SK-N-SH (cell line): ENCODE results near the gene TXNRD2. TPM values are rescaled to one million over a fixed set of nuclear protein-coding genes. Genes with fewer than 3 reads are reported as not detected.

Experiments
- CTCF ChIA-PET: fragments of 300-600, 350-600 bp; formaldehyde crosslinking; extraction: SDS; loops from one replicate; lab custom pipeline; 2021; lab: Yijun Ruan, JAX
- POLR2A ChIA-PET: fragments of 350-600 bp; sonication (Branson Sonifier 250); formaldehyde crosslinking; extraction: SDS; loops from one replicate; lab custom pipeline; 2020; ENCODE audit warnings: antibody characterized with exemption, inconsistent platforms; lab: Yijun Ruan, JAX
- DNase-seq: peaks from one replicate; pipeline ENCODE4 v3.0.0; 2012
- H2AFZ ChIP-seq: fragments of 200-600 bp; sonication (generic); 2 replicates; pipeline ENCODE4 v1.8.1; 2016; ENCODE audit warnings: antibody characterized with exemption, mild to moderate bottlenecking, low read depth
- H3F3A ChIP-seq: fragments of 200-600 bp; sonication (generic); replicated peaks from 2 replicates; pipeline ENCODE3; 2016; ENCODE audit warnings: antibody characterized with exemption, mild to moderate bottlenecking; ENCODE audit not compliant: insufficient read depth
- H3K27ac ChIP-seq, 2 experiments: fragments of 200-500 bp in 1 of 2; fragments of 200-600 bp in 1 of 2; sonication (Bioruptor generic) in 1 of 2; sonication (generic), shearing (Covaris generic) in 1 of 2; 2 replicates each; pipeline versions ENCODE4 v1.5.1 to v1.6.1; 2014 to 2016; ENCODE audit warnings: low read depth in 2 of 2, inconsistent platforms in 1 of 2, low read length in 1 of 2, mild to moderate bottlenecking in 1 of 2, mixed read lengths in 1 of 2
- H3K27me3 ChIP-seq: fragments of 200-600 bp; sonication (generic), shearing (Covaris generic); 2 replicates; pipeline ENCODE4 v1.6.1; 2016; ENCODE audit warnings: mixed run types; ENCODE audit not compliant: insufficient read depth
- H3K36me3 ChIP-seq, 2 experiments: fragments of 200-500 bp in 1 of 2; fragments of 200-600 bp in 1 of 2; sonication (Bioruptor generic) in 1 of 2; sonication (generic) in 1 of 2; replicated peaks in 1 of 2; 2 replicates each; pipeline versions ENCODE3 to v1.5.1; 2014 to 2016; ENCODE audit warnings: low read length in 1 of 2, mild to moderate bottlenecking in 1 of 2; ENCODE audit not compliant: insufficient read depth in 2 of 2, control insufficient read depth in 1 of 2
- H3K4me1 ChIP-seq, 2 experiments: fragments of 200-500 bp in 1 of 2; fragments of 200-600 bp in 1 of 2; sonication (Bioruptor generic) in 1 of 2; sonication (generic), shearing (Covaris generic) in 1 of 2; 2 replicates each; pipeline versions ENCODE4 v1.5.1 to v1.6.1; 2014 to 2016; ENCODE audit warnings: low read depth in 1 of 2, low read length in 1 of 2, mixed run types in 1 of 2; ENCODE audit not compliant: insufficient read depth in 2 of 2, control insufficient read depth in 1 of 2
- H3K4me2 ChIP-seq: fragments of 200-600 bp; sonication (generic), shearing (Covaris generic); 2 replicates; pipeline ENCODE4 v1.6.1; 2017; ENCODE audit warnings: mixed run types
- H3K4me3 ChIP-seq, 2 experiments: fragments of 200-500 bp in 1 of 2; fragments of 200-600 bp in 1 of 2; sonication (Bioruptor generic) in 1 of 2; sonication (generic), shearing (Covaris generic) in 1 of 2; 2 replicates each; pipeline versions ENCODE4 v1.5.1 to v1.8.1; 2014 to 2016; ENCODE audit warnings: low read depth in 2 of 2, inconsistent platforms in 1 of 2, low read length in 1 of 2, mild to moderate bottlenecking in 1 of 2, mixed read lengths in 1 of 2, moderate library complexity in 1 of 2
- H3K79me2 ChIP-seq: fragments of 200-600 bp; sonication (generic); 2 replicates; pipeline ENCODE4 v1.8.1; 2017; ENCODE audit warnings: mild to moderate bottlenecking; ENCODE audit not compliant: insufficient read depth
- H3K9ac ChIP-seq: fragments of 200-600 bp; sonication (generic); 2 replicates; pipeline ENCODE4 v1.6.1; 2017; ENCODE audit warnings: mixed run types
- H3K9me2 ChIP-seq: fragments of 200-600 bp; sonication (generic); 2 replicates; pipeline ENCODE4 v1.6.1; 2017; ENCODE audit warnings: mixed run types
- H3K9me3 ChIP-seq: fragments of 200-600 bp; sonication (generic); 2 replicates; pipeline ENCODE4 v1.6.1; 2017; ENCODE audit warnings: mixed run types, mild to moderate bottlenecking, moderate library complexity
- H4K20me1 ChIP-seq: fragments of 200-600 bp; sonication (generic); 2 replicates; pipeline ENCODE4 v1.6.1; 2017; ENCODE audit warnings: mild to moderate bottlenecking, mixed run types; ENCODE audit not compliant: insufficient read depth
- ELF1 ChIP-seq: IDR thresholded peaks from 2 replicates; pipeline ENCODE4 v1.4.0; 2012
- EZH2phosphoT487 ChIP-seq: fragments of 200-600 bp; sonication (generic); IDR thresholded peaks from 2 replicates; pipeline ENCODE4 v1.6.1; 2017; ENCODE audit warnings: low read depth, mixed run types, mild to moderate bottlenecking, antibody characterized with exemption, moderate library complexity, borderline replicate concordance
- FOXJ3 ChIP-seq: sonication (generic); formaldehyde crosslinking; IDR thresholded peaks from 2 replicates; pipeline ENCODE4 v1.5.1; 2020; ENCODE audit warnings: mild to moderate bottlenecking, missing genetic modification reagents
- GABPA ChIP-seq: IDR thresholded peaks from 2 replicates; pipeline ENCODE4 v1.4.0; 2012; ENCODE audit warnings: low read depth, mild to moderate bottlenecking
- JUND ChIP-seq: IDR thresholded peaks from 2 replicates; pipeline ENCODE4 v1.4.0; 2012
- POLR2AphosphoS5 ChIP-seq: IDR thresholded peaks from 2 replicates; pipeline ENCODE4 v1.6.1; 2012; ENCODE audit warnings: low read depth, low read length
- RAD21 ChIP-seq: IDR thresholded peaks from 2 replicates; pipeline ENCODE4 v1.6.1; 2012; ENCODE audit warnings: mild to moderate bottlenecking, low read length
- RFX5 ChIP-seq: IDR thresholded peaks from 2 replicates; pipeline ENCODE4 v1.6.1; 2012; ENCODE audit warnings: mild to moderate bottlenecking, improper control_type of control experiment, low read length
- SMC3 ChIP-seq: IDR thresholded peaks from 2 replicates; pipeline ENCODE4 v1.6.1; 2012; ENCODE audit warnings: low read depth, low read length, improper control_type of control experiment
- TAF1 ChIP-seq: IDR thresholded peaks from 2 replicates; pipeline ENCODE4 v1.6.1; 2012; ENCODE audit warnings: low read depth, mild to moderate bottlenecking, low read length, moderate library complexity, borderline replicate concordance
- TEAD4 ChIP-seq: IDR thresholded peaks from 2 replicates; pipeline ENCODE4 v1.4.0; 2012; ENCODE audit warnings: mild to moderate bottlenecking, borderline replicate concordance; ENCODE audit not compliant: insufficient read depth
- WGBS: methylation state at CpG from one replicate; pipeline ENCODE4 v1.1.6; 2017; ENCODE audit warnings: low lambda C conversion rate; 5-methylcytosine and 5-hydroxymethylcytosine counted together
- polyA plus RNA-seq, 3 experiments: library from polyadenylated mRNA; depleted of rRNA; stranded (reverse); fragments of >200 nt; gene quantifications; 2 replicates each; pipeline ENCODE4 v1.2.3, GENCODE V29; 2012
- TF ChIP-seq, protein P1 (sequence below): fragments of 150-350 bp; IDR thresholded peaks from 2 replicates; pipeline ENCODE4 v1.6.1; 2016; ENCODE audit warnings: mild to moderate bottlenecking, low read depth, low read length
- TF ChIP-seq, protein P2 (sequence below): IDR thresholded peaks from 2 replicates; pipeline ENCODE4; 2012
- TF ChIP-seq, protein P3 (sequence below): IDR thresholded peaks from 2 replicates; pipeline ENCODE4 v1.6.1; 2012; ENCODE audit warnings: mild to moderate bottlenecking, low read depth, low read length, moderate library complexity

Gene TXNRD2
- polyA plus RNA-seq, 1 of the 3 experiments (the other 2 are of a cell fraction), result 34.7 TPM

DNA sequence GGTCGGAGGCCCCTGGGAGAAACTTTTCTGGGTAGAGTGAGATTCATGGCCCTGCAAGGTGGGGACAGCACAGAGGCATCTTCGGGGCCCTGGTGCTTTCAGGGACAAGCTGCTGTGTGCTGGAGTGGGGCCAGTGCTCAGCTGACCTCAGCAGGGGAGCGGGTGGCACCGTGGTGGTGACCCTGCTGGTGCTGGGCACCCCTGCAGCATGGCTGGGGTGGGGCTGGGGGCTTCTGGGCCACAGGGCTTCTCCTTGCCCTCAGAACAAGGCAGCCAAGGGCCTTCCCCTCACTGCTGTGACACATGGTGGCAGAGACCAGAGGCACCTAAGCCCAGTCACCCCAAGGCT, 62.0 kb downstream of the TXNRD2 start:
- H3K9me2 ChIP-seq, result no peaks in the 10 kb centered on the region
- peaks cover 26% of the 10 kb centered on the region; the same call in 1 of the 2 replicates for H3K79me2 ChIP-seq
- peaks cover 18% of the 10 kb centered on the region for H3F3A ChIP-seq
- no peak overlapping the region for H3K4me3 ChIP-seq
- H3K4me1 ChIP-seq, result peaks cover 41 to 43% of the 10 kb centered on the region in 2 experiments; a peak in 3 of 4 replicates
- H3K4me2 ChIP-seq, result peak overlapping the region; percentile 52; the same call in 1 of the 2 replicates
- CTCF ChIA-PET, result interaction anchor here (1.0 to 6.1 kb wide), 4 partner anchors 13 to 148 kb away, joined by 4 to 64 read pairs (median 6); no protein-coding TSS in a partner anchor
- no peak overlapping the region for H2AFZ ChIP-seq
- peak overlapping the region in 1 of 2 experiments; percentile 73; a peak in 1 of 4 replicates for H3K27ac ChIP-seq
- TF ChIP-seq SMC3 (no peak), GABPA (no peak), TEAD4 (no peak), FOXJ3 (no peak), POLR2AphosphoS5 (no peak)
- TF ChIP-seq, protein P1, sequence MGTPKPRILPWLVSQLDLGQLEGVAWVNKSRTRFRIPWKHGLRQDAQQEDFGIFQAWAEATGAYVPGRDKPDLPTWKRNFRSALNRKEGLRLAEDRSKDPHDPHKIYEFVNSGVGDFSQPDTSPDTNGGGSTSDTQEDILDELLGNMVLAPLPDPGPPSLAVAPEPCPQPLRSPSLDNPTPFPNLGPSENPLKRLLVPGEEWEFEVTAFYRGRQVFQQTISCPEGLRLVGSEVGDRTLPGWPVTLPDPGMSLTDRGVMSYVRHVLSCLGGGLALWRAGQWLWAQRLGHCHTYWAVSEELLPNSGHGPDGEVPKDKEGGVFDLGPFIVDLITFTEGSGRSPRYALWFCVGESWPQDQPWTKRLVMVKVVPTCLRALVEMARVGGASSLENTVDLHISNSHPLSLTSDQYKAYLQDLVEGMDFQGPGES, result no peak
- H3K9ac ChIP-seq, result peak overlapping the region; percentile 51; the same call in 1 of the 2 replicates
- no peaks in the 10 kb centered on the region for H3K27me3 ChIP-seq
- POLR2A ChIA-PET, result no interaction called here
- H4K20me1 ChIP-seq, result no peaks in the 10 kb centered on the region
- no peaks in the 10 kb centered on the region for H3K36me3 ChIP-seq
- peak; percentile 30 for DNase-seq
- no peaks in the 10 kb centered on the region for H3K9me3 ChIP-seq
- WGBS, result 73% methylated on average over 2 of the region's 4 CpGs

DNA sequence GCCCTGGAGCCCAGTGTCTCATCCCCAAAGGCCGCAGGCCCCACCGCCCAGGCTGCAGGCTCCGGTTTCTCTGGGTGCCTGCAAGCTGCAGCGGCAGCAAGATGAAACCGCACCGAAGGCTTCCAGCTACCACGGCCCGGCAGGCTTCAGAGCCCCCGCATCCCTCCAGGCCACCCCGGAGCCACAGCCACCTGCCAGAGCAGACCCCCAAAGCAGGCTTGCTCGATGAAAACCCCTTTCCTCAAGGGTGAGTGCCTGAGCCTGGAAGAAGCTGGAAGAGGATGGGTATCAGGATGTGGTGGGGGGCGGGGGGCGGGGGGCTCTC, 62.4 kb downstream of the TXNRD2 start:
- 91% methylated on average over 11 of the region's 13 CpGs for WGBS
- no peak overlapping the region for H2AFZ ChIP-seq
- H3K9ac ChIP-seq, result no peak overlapping the region
- H3K4me1 ChIP-seq, result peaks cover 39 to 41% of the 10 kb centered on the region in 2 experiments; a peak in 3 of 4 replicates
- no peaks in the 10 kb centered on the region for H3K9me2 ChIP-seq
- TF ChIP-seq, protein P2, sequence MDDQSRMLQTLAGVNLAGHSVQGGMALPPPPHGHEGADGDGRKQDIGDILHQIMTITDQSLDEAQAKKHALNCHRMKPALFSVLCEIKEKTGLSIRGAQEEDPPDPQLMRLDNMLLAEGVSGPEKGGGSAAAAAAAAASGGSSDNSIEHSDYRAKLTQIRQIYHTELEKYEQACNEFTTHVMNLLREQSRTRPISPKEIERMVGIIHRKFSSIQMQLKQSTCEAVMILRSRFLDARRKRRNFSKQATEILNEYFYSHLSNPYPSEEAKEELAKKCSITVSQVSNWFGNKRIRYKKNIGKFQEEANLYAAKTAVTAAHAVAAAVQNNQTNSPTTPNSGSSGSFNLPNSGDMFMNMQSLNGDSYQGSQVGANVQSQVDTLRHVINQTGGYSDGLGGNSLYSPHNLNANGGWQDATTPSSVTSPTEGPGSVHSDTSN, result no peak
- TF ChIP-seq, protein P3, sequence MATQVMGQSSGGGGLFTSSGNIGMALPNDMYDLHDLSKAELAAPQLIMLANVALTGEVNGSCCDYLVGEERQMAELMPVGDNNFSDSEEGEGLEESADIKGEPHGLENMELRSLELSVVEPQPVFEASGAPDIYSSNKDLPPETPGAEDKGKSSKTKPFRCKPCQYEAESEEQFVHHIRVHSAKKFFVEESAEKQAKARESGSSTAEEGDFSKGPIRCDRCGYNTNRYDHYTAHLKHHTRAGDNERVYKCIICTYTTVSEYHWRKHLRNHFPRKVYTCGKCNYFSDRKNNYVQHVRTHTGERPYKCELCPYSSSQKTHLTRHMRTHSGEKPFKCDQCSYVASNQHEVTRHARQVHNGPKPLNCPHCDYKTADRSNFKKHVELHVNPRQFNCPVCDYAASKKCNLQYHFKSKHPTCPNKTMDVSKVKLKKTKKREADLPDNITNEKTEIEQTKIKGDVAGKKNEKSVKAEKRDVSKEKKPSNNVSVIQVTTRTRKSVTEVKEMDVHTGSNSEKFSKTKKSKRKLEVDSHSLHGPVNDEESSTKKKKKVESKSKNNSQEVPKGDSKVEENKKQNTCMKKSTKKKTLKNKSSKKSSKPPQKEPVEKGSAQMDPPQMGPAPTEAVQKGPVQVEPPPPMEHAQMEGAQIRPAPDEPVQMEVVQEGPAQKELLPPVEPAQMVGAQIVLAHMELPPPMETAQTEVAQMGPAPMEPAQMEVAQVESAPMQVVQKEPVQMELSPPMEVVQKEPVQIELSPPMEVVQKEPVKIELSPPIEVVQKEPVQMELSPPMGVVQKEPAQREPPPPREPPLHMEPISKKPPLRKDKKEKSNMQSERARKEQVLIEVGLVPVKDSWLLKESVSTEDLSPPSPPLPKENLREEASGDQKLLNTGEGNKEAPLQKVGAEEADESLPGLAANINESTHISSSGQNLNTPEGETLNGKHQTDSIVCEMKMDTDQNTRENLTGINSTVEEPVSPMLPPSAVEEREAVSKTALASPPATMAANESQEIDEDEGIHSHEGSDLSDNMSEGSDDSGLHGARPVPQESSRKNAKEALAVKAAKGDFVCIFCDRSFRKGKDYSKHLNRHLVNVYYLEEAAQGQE, result no peak
- TF ChIP-seq ELF1 (no peak), EZH2phosphoT487 (no peak), GABPA (no peak), RFX5 (no peak), RAD21 (no peak), POLR2AphosphoS5 (no peak), SMC3 (no peak), TAF1 (no peak), JUND (no peak)
- ChIA-PET CTCF (interaction anchor here (1.0 to 6.1 kb wide), 5 partner anchors 13 to 148 kb away, joined by 4 to 64 read pairs (median 5); no protein-coding TSS in a partner anchor), POLR2A (no interaction called here)
- DNase-seq, result peak; percentile 40
- no peak overlapping the region for H3K4me3 ChIP-seq
- no peaks in the 10 kb centered on the region for H3K36me3 ChIP-seq
- H3K79me2 ChIP-seq, result peaks cover 26% of the 10 kb centered on the region; the same call in 1 of the 2 replicates
- H4K20me1 ChIP-seq, result no peaks in the 10 kb centered on the region
- H3K4me2 ChIP-seq, result no peak overlapping the region
- H3K27me3 ChIP-seq, result no peaks in the 10 kb centered on the region
- no peak overlapping the region for H3K27ac ChIP-seq
- no peaks in the 10 kb centered on the region for H3K9me3 ChIP-seq
- peaks cover 18% of the 10 kb centered on the region for H3F3A ChIP-seq
